ENCODE measurements around the gene SVOP. TPM values are rescaled to one million over a fixed set of nuclear protein-coding genes. Genes with fewer than 3 reads are reported as not detected.
"Not testable (repeated sequence)": the region's sequence is repeated elsewhere in the genome, so short reads cannot be mapped to it uniquely, and the experiment has no call there.

Gene SVOP
- total and polyA plus RNA-seq, 2 donors (not counting 1 experiment from before 2014, with no cell fraction given) = not detected

GRCh38 chr12:109056891-109057290 is 36.0 kb upstream of the SVOP start:
- no peak overlapping the region for H3K27ac Mint-ChIP-seq
- no peak for TF ChIP-seq EZH2 (IDR thresholded peaks at IDR 0.05; ENCODE audit: borderline replicate concordance, insufficient read depth, low read depth, low read length, poor library complexity, severe bottlenecking)
- no peak for TF ChIP-seq CTCF (IDR thresholded peaks at IDR 0.05)
- peaks cover 22% of the 10 kb centered on the region for H3K4me1 Mint-ChIP-seq
- no peak overlapping the region for H3K27ac ChIP-seq (ENCODE audit: low read length in 2 of 2)
- ChIA-PET CTCF (no interaction called here), POLR2A (no interaction called here)
- no peaks in the 10 kb centered on the region for H3K27me3 ChIP-seq (replicated peaks in 1 of 4; ENCODE audit: control extremely low read depth in 1 of 4, control insufficient read depth in 3 of 4, insufficient read depth in 4 of 4, low read length in 3 of 4)
- no peak for ATAC-seq (ENCODE audit: low read depth)
- no peak for DNase-seq
- no CpG with 5 or more reads among the region's 3 CpGs for WGBS (ENCODE audit: insufficient coverage)
- no peaks in the 10 kb centered on the region for H3K9me3 Mint-ChIP-seq (ENCODE audit: insufficient read depth)
- intact Hi-C loops (cut with micrococcal nuclease) = no loop called here
- peaks cover 7 to 21% of the 10 kb centered on the region in 2 donors for H3K4me1 ChIP-seq (ENCODE audit: control insufficient read depth in 2 of 2, insufficient read depth in 2 of 2, low read length in 2 of 2)
- H4K20me1 ChIP-seq (ENCODE audit: control insufficient read depth, insufficient read depth, low read length, poor library complexity, severe bottlenecking) = no peaks in the 10 kb centered on the region
- no peak overlapping the region for H3K9ac ChIP-seq (ENCODE audit: low read length)
- peaks cover 0 to 3% of the 10 kb centered on the region in 2 experiments for H3K36me3 ChIP-seq (replicated peaks in 1 of 2; ENCODE audit: control extremely low read depth in 1 of 2, control insufficient read depth in 1 of 2, extremely low read depth in 1 of 2, insufficient read depth in 2 of 2, low read length in 1 of 2)
- H3K79me2 ChIP-seq (ENCODE audit: control insufficient read depth, insufficient read depth, low read length) = peaks cover 12% of the 10 kb centered on the region
- no peak overlapping the region for H3K4me3 ChIP-seq (ENCODE audit: control extremely low read depth in 1 of 5, extremely low read depth in 1 of 5, insufficient read depth in 1 of 5, low read depth in 2 of 5, low read length in 4 of 5)
- no peaks in the 10 kb centered on the region for H3K9me3 ChIP-seq (ENCODE audit: control extremely low read depth in 1 of 3, control insufficient read depth in 2 of 3, insufficient read depth in 1 of 3, low read length in 2 of 3)
- no peak overlapping the region for H3K4me2 ChIP-seq (replicated peaks; ENCODE audit: low read depth, low read length, poor library complexity, severe bottlenecking)
- H2AFZ ChIP-seq (ENCODE audit: insufficient read depth, low read depth, low read length, poor library complexity, severe bottlenecking) = no peak overlapping the region
- no peaks in the 10 kb centered on the region for H3K27me3 Mint-ChIP-seq
- no peak overlapping the region for H3K4me3 Mint-ChIP-seq

- DNase-seq (no peak), ATAC-seq (ENCODE audit: low read depth) (no peak)
- Mint-ChIP-seq H3K9me3 (ENCODE audit: insufficient read depth) (no peaks in the 10 kb centered on the region), H3K4me3 (no peak overlapping the region), H3K27me3 (no peaks in the 10 kb centered on the region), H3K4me1 (peaks cover 22% of the 10 kb centered on the region), H3K27ac (peak overlapping the region; percentile 56)
- peak overlapping the region; percentile 98 for H2AFZ ChIP-seq (ENCODE audit: insufficient read depth, low read depth, low read length, poor library complexity, severe bottlenecking)
- peak overlapping the region; percentile 87 for H3K4me2 ChIP-seq (replicated peaks; ENCODE audit: low read depth, low read length, poor library complexity, severe bottlenecking)
- intact Hi-C loops (cut with micrococcal nuclease) = loop anchor here (5.0 kb wide), 1 partner anchor 322 kb away; the partner anchor contains the start of gene CORO1C
- CTCF ChIA-PET = interaction anchor here (0.6 to 2.3 kb wide), 5 partner anchors 37 to 871 kb away, joined by 3 to 7 read pairs (median 5); partner anchors contain the start of genes ALKBH2 and ISCU
- TF ChIP-seq EZH2 (IDR thresholded peaks at IDR 0.05; ENCODE audit: borderline replicate concordance, insufficient read depth, low read depth, low read length, poor library complexity, severe bottlenecking) (no peak), CTCF (IDR thresholded peaks at IDR 0.05) (no peak)
- POLR2A ChIA-PET = interaction anchor here (0.6 to 1.3 kb wide), 2 partner anchors 193 to 197 kb away, joined by 4 to 8 read pairs; partner anchors contain the start of gene SSH1
- no peaks in the 10 kb centered on the region for H3K27me3 ChIP-seq (replicated peaks in 1 of 4; ENCODE audit: control extremely low read depth in 1 of 4, control insufficient read depth in 3 of 4, insufficient read depth in 4 of 4, low read length in 3 of 4)
- H3K79me2 ChIP-seq (ENCODE audit: control insufficient read depth, insufficient read depth, low read length) = peaks cover 12% of the 10 kb centered on the region
- peak overlapping the region in 1 of 5 experiments; percentile 92 for H3K4me3 ChIP-seq (ENCODE audit: control extremely low read depth in 1 of 5, extremely low read depth in 1 of 5, insufficient read depth in 1 of 5, low read depth in 2 of 5, low read length in 4 of 5)
- H4K20me1 ChIP-seq (ENCODE audit: control insufficient read depth, insufficient read depth, low read length, poor library complexity, severe bottlenecking) = no peaks in the 10 kb centered on the region
- H3K36me3 ChIP-seq (replicated peaks in 1 of 2; ENCODE audit: control extremely low read depth in 1 of 2, control insufficient read depth in 1 of 2, extremely low read depth in 1 of 2, insufficient read depth in 2 of 2, low read length in 1 of 2) = peaks cover 0 to 3% of the 10 kb centered on the region in 2 experiments
- H3K9me3 ChIP-seq (ENCODE audit: control extremely low read depth in 1 of 3, control insufficient read depth in 2 of 3, insufficient read depth in 1 of 3, low read length in 2 of 3) = no peaks in the 10 kb centered on the region
- H3K9ac ChIP-seq (ENCODE audit: low read length) = no peak overlapping the region
- peaks cover 8 to 24% of the 10 kb centered on the region in 2 donors for H3K4me1 ChIP-seq (ENCODE audit: control insufficient read depth in 2 of 2, insufficient read depth in 2 of 2, low read length in 2 of 2)
- H3K27ac ChIP-seq (ENCODE audit: low read length in 2 of 2) = peak overlapping the region; percentile 78 to 82
Measured at GRCh38 chr12:109054520-109054919, 33.7 kb upstream of the SVOP start.

GRCh38 chr12:109054124-109054513 is 33.3 kb upstream of the SVOP start:
- H3K27me3 ChIP-seq (replicated peaks in 1 of 4; ENCODE audit: control extremely low read depth in 1 of 4, control insufficient read depth in 3 of 4, insufficient read depth in 4 of 4, low read length in 3 of 4); H3K36me3 ChIP-seq (replicated peaks in 1 of 2; ENCODE audit: control extremely low read depth in 1 of 2, control insufficient read depth in 1 of 2, extremely low read depth in 1 of 2, insufficient read depth in 2 of 2, low read length in 1 of 2); H3K27me3 Mint-ChIP-seq; H3K9me3 ChIP-seq (ENCODE audit: control extremely low read depth in 1 of 3, control insufficient read depth in 2 of 3, insufficient read depth in 1 of 3, low read length in 2 of 3); H3K9me3 Mint-ChIP-seq (ENCODE audit: insufficient read depth); H4K20me1 ChIP-seq (ENCODE audit: control insufficient read depth, insufficient read depth, low read length, poor library complexity, severe bottlenecking); ATAC-seq (ENCODE audit: low read depth): not testable (repeated sequence)
- 73% methylated on average over 3 of the region's 4 CpGs for WGBS (ENCODE audit: insufficient coverage)
- ChIA-PET CTCF (interaction anchor here (0.6 to 2.3 kb wide), 5 partner anchors 37 to 871 kb away, joined by 3 to 7 read pairs (median 5); partner anchors contain the start of genes ALKBH2 and ISCU), POLR2A (interaction anchor here (0.6 to 1.3 kb wide), 2 partner anchors 193 to 197 kb away, joined by 4 to 8 read pairs; partner anchors contain the start of gene SSH1)
- Histone ChIP-seq H2AFZ (ENCODE audit: insufficient read depth, low read depth, low read length, poor library complexity, severe bottlenecking) (peak overlapping the region; percentile 98), H3K79me2 (ENCODE audit: control insufficient read depth, insufficient read depth, low read length) (peaks cover 12% of the 10 kb centered on the region), H3K27ac (ENCODE audit: low read length in 2 of 2) (peak overlapping the region; percentile 78 to 82), H3K9ac (ENCODE audit: low read length) (peak overlapping the region; percentile 94), H3K4me1 (ENCODE audit: control insufficient read depth in 2 of 2, insufficient read depth in 2 of 2, low read length in 2 of 2) (peaks cover 8 to 24% of the 10 kb centered on the region in 2 donors), H3K4me2 (replicated peaks; ENCODE audit: low read depth, low read length, poor library complexity, severe bottlenecking) (peak overlapping the region; percentile 87), H3K4me3 (ENCODE audit: control extremely low read depth in 1 of 5, extremely low read depth in 1 of 5, insufficient read depth in 1 of 5, low read depth in 2 of 5, low read length in 4 of 5) (peak overlapping the region in 4 of 5 experiments; percentile 75 to 94 (median 90))
- H3K27ac Mint-ChIP-seq = peak overlapping the region; percentile 92
- peaks cover 22% of the 10 kb centered on the region for H3K4me1 Mint-ChIP-seq
- DNase-seq = peak; percentile 8
- H3K4me3 Mint-ChIP-seq = peak overlapping the region; percentile 90
- intact Hi-C loops (cut with micrococcal nuclease) = loop anchor here (5.0 kb wide), 1 partner anchor 322 kb away; the partner anchor contains the start of gene CORO1C

All from B cell (primary cell).